Testis (tissue), 3 donors: Measurements from ENCODE around the gene MEN1. TPM values are rescaled to one million over a fixed set of nuclear protein-coding genes. Genes with fewer than 3 reads are reported as not detected.

ENCODE experiments used
- DNase-seq: peaks from one replicate; pipeline ENCODE4 v3.0.0-alpha.2; 2019
- H3K27ac ChIP-seq, 2 donors: fragments of 200-600 bp; sonication (generic); one replicate each; pipeline ENCODE4 v1.5.1; 2019
- H3K27me3 ChIP-seq: fragments of 200-600 bp; sonication (generic); one replicate; pipeline ENCODE4 v1.5.1; 2019
- H3K36me3 ChIP-seq: fragments of 200-600 bp; sonication (generic); one replicate; pipeline ENCODE4 v1.5.1; 2017; ENCODE audit warnings: low read depth; ENCODE audit errors: missing control alignments
- H3K4me1 ChIP-seq: fragments of 200-600 bp; sonication (generic); one replicate; pipeline ENCODE4 v1.5.1; 2019
- H3K4me3 ChIP-seq, 2 donors: fragments of 200-600 bp; sonication (generic); one replicate each; pipeline ENCODE4 v1.5.1; 2017 to 2019
- H3K9me3 ChIP-seq: fragments of 200-600 bp; sonication (generic); one replicate; pipeline ENCODE4 v1.5.1; 2017
- POLR2A ChIP-seq: fragments of 450-650 bp; IDR thresholded peaks from one replicate; pipeline ENCODE4 v1.6.1; 2017; ENCODE audit warnings: antibody characterized with exemption, mild to moderate bottlenecking, moderate library complexity
- WGBS, 2 donors: methylation state at CpG; one replicate each; pipeline ENCODE4 v1.1.5; 2018; 5-methylcytosine and 5-hydroxymethylcytosine counted together
- intact Hi-C: fragments of 100-400 bp; cut with DNase I; formaldehyde crosslinking; loops from one replicate; pipeline ENCODE4 v1.15.1; 2023; ENCODE audit warnings: low total_unique reads
- polyA plus RNA-seq: library from polyadenylated mRNA; stranded (reverse); fragments of 350-450 nt; fragmentation: Illumina TruSeq; extraction: RNeasy Lipid Tissue Mini Kit (QIAGEN cat#74804); gene quantifications from one replicate; pipeline ENCODE4 v1.2.3, GENCODE V29; 2014; ENCODE audit warnings: low read depth, low replicate concordance; ENCODE audit not compliant: insufficient read depth
- total RNA-seq, 2 donors: library from RNA; depleted of rRNA; stranded (reverse); fragments of >200 nt; gene quantifications; one replicate each; pipeline ENCODE4 v1.2.3, GENCODE V29; 2016
- TF ChIP-seq, protein P1 (sequence below), 3 experiments: fragments of 450-650 bp in 2 of 3; fragments of 200-600 bp in 1 of 3; sonication (generic) in 1 of 3; IDR thresholded peaks; one replicate each; pipeline ENCODE4 v1.5.1; 2016 to 2019; ENCODE audit warnings: antibody characterized with exemption in 3 of 3, mild to moderate bottlenecking in 2 of 3, moderate library complexity in 1 of 3

Gene MEN1
- total and polyA plus RNA-seq, 3 donors from 2014 or later, result 29.7 to 40.8 (median 36.7) TPM

DNA sequence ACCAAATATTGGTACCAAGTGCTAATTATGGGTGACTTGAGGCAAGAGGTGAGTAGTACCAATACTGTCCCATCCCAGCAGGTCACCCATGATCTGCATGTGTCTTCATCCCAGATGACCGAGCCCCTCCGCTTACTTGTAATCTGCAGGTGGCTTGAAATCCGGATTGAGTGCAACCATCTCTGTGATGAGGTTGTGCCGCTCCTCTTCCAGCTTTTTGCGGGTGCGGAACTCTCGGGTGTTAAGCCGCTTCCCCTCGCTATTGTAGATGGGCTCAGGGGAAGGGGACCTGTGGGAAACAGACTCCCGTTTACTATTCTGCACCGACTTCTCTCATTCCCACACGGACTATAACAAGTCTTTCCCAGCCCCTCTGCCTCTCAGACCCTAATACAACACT, 40.2 kb downstream of the MEN1 start:
- no peaks in the 10 kb centered on the region for H3K27me3 ChIP-seq
- WGBS, 2 donors, result 91 to 92% methylated on average over 12 of the region's 12 CpGs
- no peak overlapping the region for H3K4me3 ChIP-seq
- no peaks in the 10 kb centered on the region for H3K9me3 ChIP-seq
- no peak overlapping the region for H3K27ac ChIP-seq
- peaks cover 37% of the 10 kb centered on the region for H3K4me1 ChIP-seq
- no peaks in the 10 kb centered on the region for H3K36me3 ChIP-seq
- TF ChIP-seq, protein P1, sequence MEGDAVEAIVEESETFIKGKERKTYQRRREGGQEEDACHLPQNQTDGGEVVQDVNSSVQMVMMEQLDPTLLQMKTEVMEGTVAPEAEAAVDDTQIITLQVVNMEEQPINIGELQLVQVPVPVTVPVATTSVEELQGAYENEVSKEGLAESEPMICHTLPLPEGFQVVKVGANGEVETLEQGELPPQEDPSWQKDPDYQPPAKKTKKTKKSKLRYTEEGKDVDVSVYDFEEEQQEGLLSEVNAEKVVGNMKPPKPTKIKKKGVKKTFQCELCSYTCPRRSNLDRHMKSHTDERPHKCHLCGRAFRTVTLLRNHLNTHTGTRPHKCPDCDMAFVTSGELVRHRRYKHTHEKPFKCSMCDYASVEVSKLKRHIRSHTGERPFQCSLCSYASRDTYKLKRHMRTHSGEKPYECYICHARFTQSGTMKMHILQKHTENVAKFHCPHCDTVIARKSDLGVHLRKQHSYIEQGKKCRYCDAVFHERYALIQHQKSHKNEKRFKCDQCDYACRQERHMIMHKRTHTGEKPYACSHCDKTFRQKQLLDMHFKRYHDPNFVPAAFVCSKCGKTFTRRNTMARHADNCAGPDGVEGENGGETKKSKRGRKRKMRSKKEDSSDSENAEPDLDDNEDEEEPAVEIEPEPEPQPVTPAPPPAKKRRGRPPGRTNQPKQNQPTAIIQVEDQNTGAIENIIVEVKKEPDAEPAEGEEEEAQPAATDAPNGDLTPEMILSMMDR (IDR thresholded peaks at IDR 0.05), result no peak
- TF ChIP-seq POLR2A, result no peak
- no peak for DNase-seq
- intact Hi-C loops, result no loop called here

DNA sequence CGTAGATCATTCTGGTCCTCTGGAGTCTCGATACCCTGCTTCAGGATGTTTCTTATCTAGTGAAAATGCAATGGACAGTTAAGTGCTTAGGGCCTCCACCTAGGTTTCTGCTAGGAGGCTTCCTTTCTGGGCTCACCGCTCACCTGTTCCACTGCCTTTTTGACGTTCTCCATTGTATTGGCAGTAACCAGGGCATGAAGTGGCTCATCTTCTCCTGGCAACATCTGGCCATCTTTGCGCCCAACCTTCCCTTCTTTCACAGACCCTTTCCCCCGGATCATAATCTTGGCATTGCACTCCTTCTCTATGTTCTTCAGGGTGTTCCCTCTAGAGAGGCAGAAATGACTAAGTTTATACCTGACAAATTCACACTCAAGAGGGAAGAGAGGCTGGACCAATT, 41.1 kb downstream of the MEN1 start:
- H3K27ac ChIP-seq, result no peak overlapping the region
- WGBS, 2 donors, result 88 to 91% methylated on average over 6 of the region's 6 CpGs

GRCh38 chr11:64768300-64768694, 42.1 kb downstream of the MEN1 start:
- DNase-seq, result no peak
- no peaks in the 10 kb centered on the region for H3K27me3 ChIP-seq
- H3K4me1 ChIP-seq, result peaks cover 34% of the 10 kb centered on the region
- H3K36me3 ChIP-seq, result no peaks in the 10 kb centered on the region
- intact Hi-C loops, result no loop called here
- TF ChIP-seq POLR2A, result no peak
- TF ChIP-seq, protein P1 (IDR thresholded peaks at IDR 0.05), result no peak
- H3K27ac ChIP-seq, result peak overlapping the region in 1 of 2 donors; percentile 50
- H3K9me3 ChIP-seq, result no peaks in the 10 kb centered on the region
- H3K4me3 ChIP-seq, result no peak overlapping the region
- 83 to 88% methylated on average over 6 of the region's 6 CpGs for whole genome bisulfite sequencing, 2 donors

More for the DNA sequence above, 41.1 kb downstream of the MEN1 start:
- Histone ChIP-seq H3K36me3 (no peaks in the 10 kb centered on the region), H3K27me3 (no peaks in the 10 kb centered on the region), H3K4me3 (no peak overlapping the region), H3K4me1 (peaks cover 34% of the 10 kb centered on the region), H3K9me3 (no peaks in the 10 kb centered on the region)
- intact Hi-C loops, result no loop called here
- no peak for DNase-seq
- TF ChIP-seq, protein P1 (IDR thresholded peaks at IDR 0.05), result no peak
- TF ChIP-seq POLR2A, result no peak

DNA sequence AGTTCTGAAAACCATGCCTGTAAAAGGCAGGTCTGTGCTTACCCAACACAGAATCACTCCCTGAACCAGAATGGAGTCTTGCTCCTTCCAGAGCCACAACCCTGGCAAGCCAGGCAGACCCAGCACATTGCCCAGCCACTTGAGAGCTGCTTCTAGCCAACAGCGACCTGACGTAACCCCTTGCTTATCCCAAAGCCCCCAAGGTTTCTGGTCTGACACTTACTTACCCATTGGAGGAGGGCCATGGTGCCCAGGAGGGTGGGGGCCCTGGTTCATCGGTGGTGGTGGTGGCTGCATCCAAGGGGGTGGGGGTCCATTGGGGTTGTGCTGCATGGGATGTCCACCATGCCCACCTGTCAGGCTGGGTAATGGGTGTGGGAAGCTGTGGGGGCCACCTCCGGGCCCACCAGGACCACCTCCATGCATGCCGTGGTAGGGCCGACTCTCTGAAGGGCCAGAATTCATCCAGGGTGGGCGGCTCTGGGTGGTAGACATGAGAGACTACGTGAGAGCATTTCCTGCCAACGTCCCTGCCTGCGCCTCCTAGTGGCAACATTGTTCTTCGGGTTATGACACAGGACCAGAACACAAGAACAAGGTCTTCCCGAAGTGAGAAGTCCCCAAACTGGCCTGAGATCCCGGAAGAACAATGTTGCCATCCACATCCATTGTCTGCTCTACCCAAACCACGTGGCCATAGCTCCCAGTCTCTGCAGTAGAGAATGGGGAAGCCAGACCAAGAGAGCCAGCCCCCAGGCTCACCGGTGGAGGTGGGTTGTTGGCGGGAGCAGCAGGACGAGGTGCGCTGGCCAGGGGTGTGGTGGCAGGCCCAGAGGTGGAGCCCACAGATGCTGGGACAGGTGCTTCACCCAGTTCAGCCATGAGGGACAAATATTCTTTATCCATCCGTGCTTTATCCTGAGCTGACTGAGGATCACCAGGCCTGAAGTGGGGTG, 42.7 kb downstream of the MEN1 start:
- WGBS, 2 donors, result 50 to 62% methylated on average over 11 to 19 of the region's 19 CpGs
- no peaks in the 10 kb centered on the region for H3K27me3 ChIP-seq
- H3K4me3 ChIP-seq, result no peak overlapping the region
- peak overlapping the region; percentile 17 to 50 for H3K27ac ChIP-seq
- no peak for TF ChIP-seq POLR2A
- TF ChIP-seq, protein P1 (IDR thresholded peaks at IDR 0.05), result peak; percentile 68 to 94 (median 77)
- DNase-seq, result peak; percentile 84
- H3K36me3 ChIP-seq, result no peaks in the 10 kb centered on the region
- H3K4me1 ChIP-seq, result peaks cover 34% of the 10 kb centered on the region
- H3K9me3 ChIP-seq, result no peaks in the 10 kb centered on the region
- intact Hi-C loops, result no loop called here
